Measurements from ENCODE around the gene CD5L. TPM values are rescaled to one million over a fixed set of nuclear protein-coding genes. Genes with fewer than 3 reads are reported as not detected.

The CD5L gene
- total RNA-seq, 1 experiment from 2014 or later: not detected

DNA sequence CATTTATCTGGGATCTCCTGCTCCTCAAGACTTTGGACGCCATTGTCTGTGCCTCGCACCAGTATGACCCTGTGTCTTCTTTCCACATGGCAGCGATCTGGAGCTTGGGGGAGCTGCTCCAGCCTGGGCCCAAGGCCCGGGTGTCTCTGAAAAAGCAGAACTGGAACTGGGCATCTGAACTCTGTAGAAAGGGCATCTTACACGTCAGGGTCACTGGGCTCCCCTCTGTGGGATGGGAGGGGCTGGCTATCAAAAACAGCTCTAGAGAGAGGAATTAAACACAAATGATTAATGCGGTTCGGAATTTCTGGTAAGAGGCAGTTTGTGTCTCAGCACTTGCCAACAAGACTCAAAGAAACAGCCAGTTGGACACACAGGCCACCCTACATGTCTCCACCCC lies 37.8 kb downstream of the CD5L start:
- H3K4me2 ChIP-seq (ENCODE audit: low read length): no peak overlapping the region
- no peak for DNase-seq (ENCODE audit: low read depth, low spot score)
- no peaks in the 10 kb centered on the region for H4K20me1 ChIP-seq (ENCODE audit: insufficient read depth)
- TF ChIP-seq, protein P1, sequence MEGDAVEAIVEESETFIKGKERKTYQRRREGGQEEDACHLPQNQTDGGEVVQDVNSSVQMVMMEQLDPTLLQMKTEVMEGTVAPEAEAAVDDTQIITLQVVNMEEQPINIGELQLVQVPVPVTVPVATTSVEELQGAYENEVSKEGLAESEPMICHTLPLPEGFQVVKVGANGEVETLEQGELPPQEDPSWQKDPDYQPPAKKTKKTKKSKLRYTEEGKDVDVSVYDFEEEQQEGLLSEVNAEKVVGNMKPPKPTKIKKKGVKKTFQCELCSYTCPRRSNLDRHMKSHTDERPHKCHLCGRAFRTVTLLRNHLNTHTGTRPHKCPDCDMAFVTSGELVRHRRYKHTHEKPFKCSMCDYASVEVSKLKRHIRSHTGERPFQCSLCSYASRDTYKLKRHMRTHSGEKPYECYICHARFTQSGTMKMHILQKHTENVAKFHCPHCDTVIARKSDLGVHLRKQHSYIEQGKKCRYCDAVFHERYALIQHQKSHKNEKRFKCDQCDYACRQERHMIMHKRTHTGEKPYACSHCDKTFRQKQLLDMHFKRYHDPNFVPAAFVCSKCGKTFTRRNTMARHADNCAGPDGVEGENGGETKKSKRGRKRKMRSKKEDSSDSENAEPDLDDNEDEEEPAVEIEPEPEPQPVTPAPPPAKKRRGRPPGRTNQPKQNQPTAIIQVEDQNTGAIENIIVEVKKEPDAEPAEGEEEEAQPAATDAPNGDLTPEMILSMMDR (IDR thresholded peaks at IDR 0.05 in 2 of 3, conservative IDR thresholded peaks at IDR 0.05 in 1 of 3; ENCODE audit: borderline replicate concordance in 1 of 3, insufficient read depth in 1 of 3, low read depth in 2 of 3, low read length in 2 of 3): no peak
- TF ChIP-seq POLR2AphosphoS5 (IDR thresholded peaks at IDR 0.05; ENCODE audit: low read depth, low read length): no peak
- TF ChIP-seq, protein P2, sequence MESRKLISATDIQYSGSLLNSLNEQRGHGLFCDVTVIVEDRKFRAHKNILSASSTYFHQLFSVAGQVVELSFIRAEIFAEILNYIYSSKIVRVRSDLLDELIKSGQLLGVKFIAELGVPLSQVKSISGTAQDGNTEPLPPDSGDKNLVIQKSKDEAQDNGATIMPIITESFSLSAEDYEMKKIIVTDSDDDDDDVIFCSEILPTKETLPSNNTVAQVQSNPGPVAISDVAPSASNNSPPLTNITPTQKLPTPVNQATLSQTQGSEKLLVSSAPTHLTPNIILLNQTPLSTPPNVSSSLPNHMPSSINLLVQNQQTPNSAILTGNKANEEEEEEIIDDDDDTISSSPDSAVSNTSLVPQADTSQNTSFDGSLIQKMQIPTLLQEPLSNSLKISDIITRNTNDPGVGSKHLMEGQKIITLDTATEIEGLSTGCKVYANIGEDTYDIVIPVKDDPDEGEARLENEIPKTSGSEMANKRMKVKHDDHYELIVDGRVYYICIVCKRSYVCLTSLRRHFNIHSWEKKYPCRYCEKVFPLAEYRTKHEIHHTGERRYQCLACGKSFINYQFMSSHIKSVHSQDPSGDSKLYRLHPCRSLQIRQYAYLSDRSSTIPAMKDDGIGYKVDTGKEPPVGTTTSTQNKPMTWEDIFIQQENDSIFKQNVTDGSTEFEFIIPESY (IDR thresholded peaks at IDR 0.05; ENCODE audit: extremely low read depth, insufficient replicate concordance, low read length): no peak
- TF ChIP-seq, protein P3, sequence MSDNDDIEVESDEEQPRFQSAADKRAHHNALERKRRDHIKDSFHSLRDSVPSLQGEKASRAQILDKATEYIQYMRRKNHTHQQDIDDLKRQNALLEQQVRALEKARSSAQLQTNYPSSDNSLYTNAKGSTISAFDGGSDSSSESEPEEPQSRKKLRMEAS (IDR thresholded peaks at IDR 0.05): no peak
- no peak for TF ChIP-seq CBX3 (IDR thresholded peaks at IDR 0.05; ENCODE audit: low read depth)
- TF ChIP-seq, protein P4, sequence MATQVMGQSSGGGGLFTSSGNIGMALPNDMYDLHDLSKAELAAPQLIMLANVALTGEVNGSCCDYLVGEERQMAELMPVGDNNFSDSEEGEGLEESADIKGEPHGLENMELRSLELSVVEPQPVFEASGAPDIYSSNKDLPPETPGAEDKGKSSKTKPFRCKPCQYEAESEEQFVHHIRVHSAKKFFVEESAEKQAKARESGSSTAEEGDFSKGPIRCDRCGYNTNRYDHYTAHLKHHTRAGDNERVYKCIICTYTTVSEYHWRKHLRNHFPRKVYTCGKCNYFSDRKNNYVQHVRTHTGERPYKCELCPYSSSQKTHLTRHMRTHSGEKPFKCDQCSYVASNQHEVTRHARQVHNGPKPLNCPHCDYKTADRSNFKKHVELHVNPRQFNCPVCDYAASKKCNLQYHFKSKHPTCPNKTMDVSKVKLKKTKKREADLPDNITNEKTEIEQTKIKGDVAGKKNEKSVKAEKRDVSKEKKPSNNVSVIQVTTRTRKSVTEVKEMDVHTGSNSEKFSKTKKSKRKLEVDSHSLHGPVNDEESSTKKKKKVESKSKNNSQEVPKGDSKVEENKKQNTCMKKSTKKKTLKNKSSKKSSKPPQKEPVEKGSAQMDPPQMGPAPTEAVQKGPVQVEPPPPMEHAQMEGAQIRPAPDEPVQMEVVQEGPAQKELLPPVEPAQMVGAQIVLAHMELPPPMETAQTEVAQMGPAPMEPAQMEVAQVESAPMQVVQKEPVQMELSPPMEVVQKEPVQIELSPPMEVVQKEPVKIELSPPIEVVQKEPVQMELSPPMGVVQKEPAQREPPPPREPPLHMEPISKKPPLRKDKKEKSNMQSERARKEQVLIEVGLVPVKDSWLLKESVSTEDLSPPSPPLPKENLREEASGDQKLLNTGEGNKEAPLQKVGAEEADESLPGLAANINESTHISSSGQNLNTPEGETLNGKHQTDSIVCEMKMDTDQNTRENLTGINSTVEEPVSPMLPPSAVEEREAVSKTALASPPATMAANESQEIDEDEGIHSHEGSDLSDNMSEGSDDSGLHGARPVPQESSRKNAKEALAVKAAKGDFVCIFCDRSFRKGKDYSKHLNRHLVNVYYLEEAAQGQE (IDR thresholded peaks at IDR 0.05; ENCODE audit: low read depth): no peak
- TF ChIP-seq EGR1 (IDR thresholded peaks at IDR 0.05; ENCODE audit: low read depth): no peak
- H3K4me1 ChIP-seq (ENCODE audit: control insufficient read depth in 1 of 2, insufficient read depth in 2 of 2, low read length in 2 of 2): no peaks in the 10 kb centered on the region
- no peak overlapping the region for H2AFZ ChIP-seq (ENCODE audit: low read depth, low read length, poor library complexity, severe bottlenecking)
- RAD21 ChIA-PET (ENCODE audit: low non-redundant PET in 1 of 2, low total read pairs in 2 of 2, uncharacterized antibody in 2 of 2, unreplicated experiment in 2 of 2): no interaction called here
- H3K27me3 ChIP-seq (ENCODE audit: insufficient read depth, low read length): peaks cover 44% of the 10 kb centered on the region
- no TSS peak for BruUV-seq (replicated peaks)
- H3K9me3 ChIP-seq (ENCODE audit: control insufficient read depth in 1 of 2, insufficient read depth in 1 of 2, low read depth in 1 of 2, low read length in 2 of 2): no peaks in the 10 kb centered on the region
- no peaks in the 10 kb centered on the region for H3K9me2 ChIP-seq (ENCODE audit: insufficient read depth)
- no peaks in the 10 kb centered on the region for H3K36me3 ChIP-seq (ENCODE audit: control insufficient read depth in 1 of 2, insufficient read depth in 2 of 2, low read length in 2 of 2)
- no peak for ATAC-seq
- POLR2A ChIA-PET: no interaction called here
- CTCF ChIA-PET: no interaction called here
- intact Hi-C loops (cut with micrococcal nuclease): no loop called here
- H3K9ac ChIP-seq (ENCODE audit: low read length): no peak overlapping the region
- no peaks in the 10 kb centered on the region for H3K79me2 ChIP-seq (ENCODE audit: insufficient read depth, low read length)
- no peak overlapping the region for H3K4me3 ChIP-seq (replicated peaks in 1 of 2; ENCODE audit: low read depth in 1 of 2, low read length in 2 of 2)
- H3K27ac ChIP-seq (ENCODE audit: low read depth, low read length): no peak overlapping the region

Data from HCT116 (cell line).